ENCODE results near the gene CHD9. TPM values are rescaled to one million over a fixed set of nuclear protein-coding genes. Genes with fewer than 3 reads are reported as not detected.

CHD9 gene
- total RNA-seq, 2 donors from 2014 or later: 16.0 to 19.5 TPM

DNA sequence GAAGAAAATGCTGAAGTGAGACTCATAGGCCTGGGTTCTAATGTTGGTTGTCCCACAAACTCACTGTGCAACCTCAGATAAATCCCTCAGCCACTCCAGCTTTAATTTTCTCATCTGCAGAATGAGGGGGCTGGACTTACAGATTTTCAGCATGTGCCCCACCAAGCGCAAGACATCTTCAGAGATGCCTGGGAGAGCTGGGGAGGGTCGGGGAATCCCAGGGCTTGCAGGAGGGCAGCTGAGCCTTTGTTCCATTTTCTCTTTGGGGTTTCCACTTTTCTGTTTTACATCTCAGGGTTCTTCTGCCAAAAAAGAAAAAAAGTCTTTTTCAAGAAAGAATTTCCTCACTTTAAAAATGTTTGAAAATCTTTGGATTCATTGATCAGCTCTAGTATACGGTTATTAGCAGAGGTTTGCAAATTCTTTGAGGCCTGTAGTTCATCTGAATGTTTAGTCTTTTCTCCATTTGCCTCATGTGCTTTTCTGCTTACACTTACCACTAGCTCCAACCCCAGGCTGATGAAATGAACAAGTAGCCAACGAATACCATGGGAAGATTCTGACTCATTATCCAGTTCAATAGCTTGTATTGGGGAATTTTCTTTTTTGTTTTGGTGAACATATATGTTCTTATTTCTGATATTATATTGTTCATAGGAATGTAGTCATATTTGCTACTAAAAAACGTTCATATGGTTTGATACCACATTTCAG, 56.4 kb downstream of the CHD9 start:
- Mint-ChIP-seq H3K4me1 (no peaks in the 10 kb centered on the region), H3K36me3 (ENCODE audit: low read depth) (no peaks in the 10 kb centered on the region), H3K27me3 (no peaks in the 10 kb centered on the region), H3K4me3 (no peak overlapping the region), H3K27ac (no peak overlapping the region), H3K9me3 (no peaks in the 10 kb centered on the region)
- no peak for ATAC-seq (replicated peaks)

DNA sequence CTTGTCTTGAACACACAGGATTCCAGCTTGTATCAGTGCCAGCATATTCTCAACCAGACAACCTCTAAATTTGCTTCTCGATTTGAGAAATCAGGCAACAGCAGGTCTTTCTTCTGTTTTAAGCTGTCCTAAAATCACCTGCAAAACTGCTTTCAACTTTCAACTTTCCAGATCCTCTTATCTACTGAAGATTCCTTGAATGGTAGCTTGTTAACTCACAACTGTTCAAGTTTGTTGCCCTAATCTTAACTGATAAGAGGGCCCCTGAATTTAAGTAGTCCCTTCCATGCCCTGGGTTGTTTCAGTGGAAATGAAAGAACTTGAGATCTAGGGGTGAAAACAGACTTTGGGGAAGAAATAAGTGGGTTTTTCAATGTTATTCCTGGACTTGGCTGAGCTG, 57.2 kb downstream of the CHD9 start:
- no peaks in the 10 kb centered on the region for H3K9me3 Mint-ChIP-seq
- H3K36me3 Mint-ChIP-seq (ENCODE audit: low read depth): no peaks in the 10 kb centered on the region
- no peaks in the 10 kb centered on the region for H3K27me3 Mint-ChIP-seq
- H3K27ac Mint-ChIP-seq: no peak overlapping the region
- no peaks in the 10 kb centered on the region for H3K4me1 Mint-ChIP-seq
- no peak for ATAC-seq (replicated peaks)
- no peak overlapping the region for H3K4me3 Mint-ChIP-seq

DNA sequence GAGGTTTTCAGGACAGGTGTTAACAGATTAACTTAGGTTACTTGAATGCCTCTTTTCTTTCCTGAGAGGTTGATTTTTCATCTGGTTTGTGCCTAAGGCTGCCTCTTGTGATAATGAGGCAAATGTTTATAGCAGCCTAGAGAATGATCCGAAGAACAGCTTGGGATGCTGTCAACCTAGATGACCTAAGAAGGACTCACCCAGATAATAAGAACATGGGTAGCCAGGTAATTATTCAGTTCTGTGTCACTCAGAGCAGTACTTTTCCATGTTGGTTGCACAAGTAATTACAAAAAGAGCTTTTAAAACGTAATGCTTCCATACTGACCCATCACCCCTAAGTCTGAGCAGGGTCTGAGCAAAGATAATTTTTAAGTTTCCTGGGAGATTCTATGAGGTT, 60.3 kb downstream of the CHD9 start:
- Mint-ChIP-seq H3K27ac (no peak overlapping the region), H3K4me1 (no peaks in the 10 kb centered on the region), H3K36me3 (ENCODE audit: low read depth) (no peaks in the 10 kb centered on the region), H3K9me3 (no peaks in the 10 kb centered on the region), H3K4me3 (no peak overlapping the region), H3K27me3 (no peaks in the 10 kb centered on the region)
- no peak for ATAC-seq (replicated peaks)

DNA sequence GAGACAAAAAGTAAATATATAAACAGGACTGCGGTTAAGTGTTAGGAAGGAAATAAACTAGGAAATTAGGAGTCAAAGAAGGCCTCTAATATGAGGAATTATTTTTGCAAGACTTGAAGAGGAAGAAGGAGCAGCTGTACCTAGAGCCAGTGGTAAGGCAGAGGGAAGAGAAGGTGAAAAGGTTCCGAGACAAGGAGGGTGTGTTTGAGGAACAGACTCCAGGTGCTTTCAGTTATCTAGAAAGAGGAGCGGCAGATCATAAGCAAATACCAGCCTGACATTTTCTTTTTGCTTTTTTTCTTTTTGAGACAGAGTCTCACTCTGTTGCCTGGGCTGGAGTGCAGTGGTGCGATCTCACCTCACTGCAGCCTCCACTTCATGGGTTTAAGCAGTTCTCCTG, 61.0 kb downstream of the CHD9 start:
- Mint-ChIP-seq H3K9me3 (no peaks in the 10 kb centered on the region), H3K4me3 (no peak overlapping the region), H3K27me3 (no peaks in the 10 kb centered on the region), H3K36me3 (ENCODE audit: low read depth) (no peaks in the 10 kb centered on the region), H3K4me1 (no peaks in the 10 kb centered on the region), H3K27ac (no peak overlapping the region)
- no peak for ATAC-seq (replicated peaks)

DNA sequence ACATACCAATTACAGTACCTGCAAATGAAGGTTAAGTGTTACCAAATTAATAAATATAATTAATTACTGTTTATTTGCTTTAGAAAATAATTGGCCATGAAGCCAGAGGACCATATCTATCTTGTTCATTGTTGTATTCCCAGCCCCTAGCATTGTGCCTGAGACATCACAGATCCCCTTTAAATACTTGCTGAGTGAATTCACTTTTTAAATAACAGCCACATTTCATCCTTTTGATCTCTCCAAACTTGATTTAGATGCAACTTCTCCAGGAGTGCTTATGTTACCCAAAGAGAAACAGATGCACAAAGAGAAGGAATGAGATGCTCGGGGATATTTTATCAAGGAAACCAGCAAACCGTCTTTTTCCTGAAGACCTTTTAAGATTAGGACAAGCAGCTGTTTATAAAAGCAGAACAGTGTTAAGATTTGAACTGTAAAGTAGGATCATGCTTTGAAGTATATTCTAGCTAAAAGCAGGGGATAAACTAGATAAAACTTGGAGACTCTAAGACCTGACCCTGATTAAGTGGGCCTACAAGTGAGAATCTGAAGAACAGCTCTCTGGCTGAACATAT, 66.3 kb downstream of the CHD9 start:
- ATAC-seq (replicated peaks): no peak
- Mint-ChIP-seq H3K9me3 (no peaks in the 10 kb centered on the region), H3K27me3 (no peaks in the 10 kb centered on the region), H3K27ac (no peak overlapping the region), H3K4me3 (no peak overlapping the region), H3K36me3 (ENCODE audit: low read depth) (no peaks in the 10 kb centered on the region), H3K4me1 (peaks cover 5% of the 10 kb centered on the region)

DNA sequence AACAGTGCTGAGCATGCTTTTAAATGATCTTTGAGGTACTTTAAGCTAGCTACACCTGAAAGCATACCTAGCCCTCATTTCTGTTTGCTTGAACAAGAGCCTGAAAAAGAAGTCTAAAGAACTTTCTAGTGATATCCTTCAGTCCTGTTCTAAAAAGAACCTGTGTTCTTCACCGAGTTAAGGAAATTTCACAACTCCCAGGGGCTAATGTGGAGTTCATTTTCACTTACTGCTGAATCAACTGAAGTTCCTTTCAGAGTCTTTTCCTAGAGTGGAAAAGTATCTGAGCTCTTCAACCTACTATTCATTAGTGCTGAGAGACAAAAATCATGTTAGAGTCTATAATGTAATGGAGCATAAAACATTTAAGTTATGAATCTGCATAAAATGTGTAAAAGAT, 66.9 kb downstream of the CHD9 start:
- H3K9me3 Mint-ChIP-seq: no peaks in the 10 kb centered on the region
- no peak for ATAC-seq (replicated peaks)
- no peaks in the 10 kb centered on the region for H3K27me3 Mint-ChIP-seq
- peaks cover 5% of the 10 kb centered on the region for H3K4me1 Mint-ChIP-seq
- H3K36me3 Mint-ChIP-seq (ENCODE audit: low read depth): no peaks in the 10 kb centered on the region
- no peak overlapping the region for H3K27ac Mint-ChIP-seq
- no peak overlapping the region for H3K4me3 Mint-ChIP-seq

DNA sequence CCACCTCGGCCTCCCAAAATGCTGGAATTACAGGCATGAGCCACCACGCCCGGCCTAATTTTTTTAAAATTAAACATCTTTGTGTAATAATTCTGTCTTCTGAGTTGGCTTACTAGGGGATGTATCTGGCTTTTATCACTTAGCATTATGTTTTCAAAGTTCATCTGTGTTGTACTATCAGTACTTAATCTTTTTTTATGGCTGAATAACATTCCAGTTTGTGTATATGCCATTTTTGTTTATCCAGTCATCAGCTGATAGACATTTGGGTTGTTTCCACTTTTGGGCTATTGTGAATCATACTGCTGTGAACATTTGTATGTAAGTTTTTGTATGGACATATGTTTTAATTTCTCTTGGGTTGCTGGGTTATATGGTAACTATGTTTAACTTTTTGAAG, 69.0 kb downstream of the CHD9 start:
- Mint-ChIP-seq H3K4me3 (no peak overlapping the region), H3K4me1 (peaks cover 5% of the 10 kb centered on the region), H3K9me3 (no peaks in the 10 kb centered on the region), H3K36me3 (ENCODE audit: low read depth) (no peaks in the 10 kb centered on the region), H3K27ac (no peak overlapping the region), H3K27me3 (no peaks in the 10 kb centered on the region)
- ATAC-seq (replicated peaks): no peak

DNA sequence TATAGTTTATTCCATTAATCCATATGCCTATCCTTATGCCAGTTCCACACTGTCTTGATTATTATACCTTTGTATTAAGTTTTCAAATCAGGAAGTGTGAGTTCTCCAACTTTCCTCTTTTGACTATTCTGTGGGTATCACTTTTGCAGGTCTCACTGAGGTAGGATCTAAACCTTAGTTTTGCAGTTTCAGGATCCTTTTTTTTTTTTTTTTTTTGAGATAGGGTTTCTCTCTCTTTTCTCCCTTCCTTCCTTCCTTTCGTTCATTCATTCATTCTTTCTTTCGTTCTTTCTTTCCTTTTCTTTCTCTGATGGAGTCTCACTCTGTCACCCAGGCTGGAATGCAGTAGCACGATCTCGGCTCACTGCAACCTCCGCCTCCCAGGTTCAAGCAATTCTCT, 71.6 kb downstream of the CHD9 start:
- Mint-ChIP-seq H3K9me3 (no peaks in the 10 kb centered on the region), H3K4me3 (no peak overlapping the region), H3K27me3 (no peaks in the 10 kb centered on the region), H3K36me3 (ENCODE audit: low read depth) (no peaks in the 10 kb centered on the region), H3K4me1 (peaks cover 5% of the 10 kb centered on the region), H3K27ac (no peak overlapping the region)
- ATAC-seq (replicated peaks): no peak

DNA sequence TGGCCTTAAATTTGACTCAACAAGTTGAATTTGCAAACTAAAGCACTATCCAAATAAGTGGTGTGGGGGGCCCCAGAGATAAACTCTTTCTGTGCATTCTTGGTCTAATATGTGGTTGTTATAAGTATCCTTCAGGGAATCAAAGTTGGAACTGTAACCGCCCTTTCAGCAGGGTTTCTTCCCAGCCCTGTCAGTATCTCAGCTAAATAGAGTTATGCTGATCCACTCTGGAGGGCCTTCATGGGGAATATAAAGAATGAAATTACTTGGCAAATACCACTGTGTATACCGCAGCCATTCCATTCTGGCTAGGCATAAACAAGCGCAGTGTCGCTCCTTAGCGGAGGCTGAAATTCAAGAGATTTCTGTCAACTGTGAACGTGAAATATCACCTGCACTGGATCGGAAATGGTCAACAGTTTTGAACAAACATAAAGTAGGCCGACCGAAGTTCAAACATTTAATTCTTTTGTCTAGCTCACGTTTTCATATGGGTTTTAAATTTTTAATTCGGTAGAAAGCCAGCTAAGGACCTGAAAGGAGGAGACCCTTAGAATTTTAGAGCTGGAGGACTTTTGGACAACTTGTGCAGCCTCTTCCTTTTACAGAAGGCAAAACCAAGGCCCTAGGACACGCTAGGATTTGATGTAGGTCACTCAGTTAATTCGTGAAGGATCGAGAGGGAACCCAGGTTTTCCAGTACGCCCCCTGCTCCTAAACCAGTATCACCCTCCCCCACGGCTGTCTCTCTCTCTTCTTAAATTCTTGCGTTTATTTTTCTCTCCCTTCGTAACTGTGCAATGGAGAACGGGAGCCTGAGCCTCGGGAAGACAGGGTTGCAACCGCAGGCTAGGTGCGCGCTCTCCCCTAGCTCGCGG, 74.7 kb downstream of the CHD9 start:
- Mint-ChIP-seq H3K27me3 (no peaks in the 10 kb centered on the region), H3K4me3 (peak overlapping the region; percentile 83), H3K4me1 (no peaks in the 10 kb centered on the region), H3K9me3 (no peaks in the 10 kb centered on the region), H3K36me3 (ENCODE audit: low read depth) (no peaks in the 10 kb centered on the region), H3K27ac (peak overlapping the region; percentile 63)
- no peak for ATAC-seq (replicated peaks)

DNA sequence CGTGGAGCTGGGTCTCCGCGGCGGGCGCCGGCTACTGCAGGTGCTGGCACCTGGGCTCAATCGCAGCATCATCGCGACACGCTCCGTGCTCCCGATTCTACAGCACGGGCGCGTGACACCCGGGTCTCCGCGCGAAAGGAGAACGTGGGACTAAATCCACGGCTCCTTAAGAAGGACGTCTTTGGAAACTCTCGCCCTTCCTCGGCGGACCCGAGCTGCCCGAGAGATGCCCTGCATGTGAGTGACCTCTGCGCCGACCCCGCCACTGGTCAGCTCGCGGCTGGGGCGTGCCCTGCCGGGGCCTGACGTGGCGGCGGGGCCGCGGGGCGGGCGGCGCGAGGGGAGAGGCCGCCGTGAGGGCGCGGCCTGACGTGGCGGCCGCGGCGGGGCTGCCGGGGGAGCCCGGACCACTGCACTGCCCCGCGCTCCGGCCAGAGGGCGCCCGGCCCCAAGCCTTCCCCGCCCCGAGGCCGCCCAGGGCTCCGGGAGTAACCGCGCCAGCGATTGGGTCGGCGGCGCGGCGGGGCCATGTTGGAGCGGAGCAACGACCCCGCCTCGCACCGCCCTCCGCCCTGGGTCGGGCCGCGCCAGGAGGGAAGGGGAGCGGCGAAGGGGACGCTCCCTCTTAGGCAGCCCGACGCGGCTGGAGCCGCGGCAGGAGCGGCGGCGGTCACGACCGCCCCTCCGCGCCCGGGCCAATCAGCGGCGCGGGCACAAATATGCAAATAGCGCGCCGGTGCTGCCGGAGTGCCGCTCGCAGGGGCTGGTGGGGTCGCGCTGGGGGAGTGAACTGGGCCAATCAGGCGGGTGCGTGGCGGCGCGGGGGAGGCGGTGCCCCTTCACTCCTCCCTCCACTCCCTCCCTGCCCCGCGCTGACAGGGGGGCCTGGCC, 75.6 kb downstream of the CHD9 start:
- H3K9me3 Mint-ChIP-seq: no peaks in the 10 kb centered on the region
- no peaks in the 10 kb centered on the region for H3K4me1 Mint-ChIP-seq
- peak overlapping the region; percentile 83 for H3K4me3 Mint-ChIP-seq
- no peaks in the 10 kb centered on the region for H3K36me3 Mint-ChIP-seq (ENCODE audit: low read depth)
- peak overlapping the region; percentile 63 for H3K27ac Mint-ChIP-seq
- peak; percentile 83 for ATAC-seq (replicated peaks)
- H3K27me3 Mint-ChIP-seq: no peaks in the 10 kb centered on the region

DNA sequence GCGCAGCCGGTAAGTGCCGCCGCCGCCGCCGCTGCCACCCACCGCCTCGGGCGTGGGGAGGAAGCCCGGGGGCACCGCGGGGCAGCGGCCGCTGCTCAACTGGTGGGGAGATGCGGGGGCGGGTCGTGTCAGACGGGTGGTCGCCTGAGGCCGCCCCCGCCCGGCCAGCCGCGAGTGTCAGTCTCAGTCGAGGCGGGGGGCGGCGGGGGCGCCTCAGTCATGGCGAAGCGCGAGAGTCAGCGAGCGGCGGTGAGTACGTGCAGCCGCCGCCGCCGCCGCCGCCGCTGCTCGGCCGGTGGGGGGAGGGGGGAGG, 76.2 kb downstream of the CHD9 start:
- Mint-ChIP-seq H3K36me3 (ENCODE audit: low read depth) (no peaks in the 10 kb centered on the region), H3K9me3 (no peaks in the 10 kb centered on the region), H3K27me3 (no peaks in the 10 kb centered on the region), H3K4me1 (no peaks in the 10 kb centered on the region), H3K4me3 (peak overlapping the region; percentile 43), H3K27ac (no peak overlapping the region)
- peak; percentile 2 for ATAC-seq (replicated peaks)

DNA sequence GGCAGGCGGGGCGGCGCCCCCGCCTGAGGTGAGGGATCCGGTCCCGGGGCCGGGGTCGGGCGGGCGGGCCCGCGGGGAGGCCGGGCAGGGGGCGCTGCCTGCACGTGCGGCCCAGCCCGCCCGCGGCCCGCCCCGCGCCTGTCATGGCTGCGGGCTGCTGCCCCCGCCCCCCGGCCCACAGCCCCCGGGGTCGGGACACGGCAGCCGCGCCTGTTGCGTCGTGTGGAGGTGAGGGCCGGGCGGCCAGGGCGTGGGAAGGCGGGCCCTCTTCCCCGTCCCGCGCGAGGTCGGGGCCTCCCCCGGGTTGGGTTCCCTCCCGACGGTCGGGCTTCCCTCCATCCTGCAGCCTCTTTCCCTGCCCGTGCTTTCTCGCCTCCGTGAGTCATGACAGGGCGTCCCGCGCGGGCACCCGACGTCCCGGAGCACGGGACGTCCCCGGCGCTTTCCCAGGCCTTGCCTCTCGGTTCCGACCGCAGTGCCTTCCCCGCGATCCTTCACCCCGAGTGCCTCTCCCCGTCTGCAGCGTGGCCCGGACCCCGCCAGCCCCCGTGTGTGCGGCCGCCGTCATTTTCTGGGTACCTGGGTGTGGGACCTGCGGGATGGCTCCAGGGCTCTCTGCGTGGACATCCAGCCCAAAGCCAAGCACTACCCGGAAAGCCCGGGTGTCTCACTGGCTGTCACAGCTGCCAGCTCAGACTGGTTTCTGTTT, 76.7 kb downstream of the CHD9 start:
- Mint-ChIP-seq H3K4me1 (no peaks in the 10 kb centered on the region), H3K36me3 (ENCODE audit: low read depth) (no peaks in the 10 kb centered on the region)

DNA sequence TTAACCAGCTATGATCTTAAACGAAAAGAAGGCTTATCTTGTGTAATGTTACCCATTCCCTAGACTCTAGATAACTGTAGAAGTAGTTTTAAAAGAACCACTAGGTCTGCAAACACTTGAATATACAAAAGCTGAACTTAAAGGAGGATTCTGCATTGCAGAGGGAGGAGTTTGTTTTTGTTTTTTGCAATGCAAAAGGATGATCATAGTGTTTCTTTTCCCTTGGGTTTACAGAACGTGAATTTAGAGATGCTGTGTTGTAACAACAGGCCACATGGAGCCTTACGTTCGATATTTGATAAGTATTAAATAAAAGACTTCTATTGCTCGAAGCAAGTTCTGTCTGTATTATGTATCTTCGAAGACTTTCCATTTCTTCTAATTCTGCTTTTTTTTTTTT, 77.6 kb downstream of the CHD9 start:
- Mint-ChIP-seq H3K27me3 (no peaks in the 10 kb centered on the region), H3K36me3 (ENCODE audit: low read depth) (no peaks in the 10 kb centered on the region), H3K9me3 (no peaks in the 10 kb centered on the region), H3K4me3 (peak overlapping the region; percentile 79), H3K27ac (no peak overlapping the region), H3K4me1 (no peaks in the 10 kb centered on the region)
- ATAC-seq (replicated peaks): no peak

More for the DNA sequence above, 76.7 kb downstream of the CHD9 start:
- Mint-ChIP-seq H3K27ac (peak overlapping the region; percentile 76), H3K9me3 (no peaks in the 10 kb centered on the region), H3K27me3 (no peaks in the 10 kb centered on the region), H3K4me3 (peak overlapping the region; percentile 79)
- ATAC-seq (replicated peaks): peak; percentile 62

DNA sequence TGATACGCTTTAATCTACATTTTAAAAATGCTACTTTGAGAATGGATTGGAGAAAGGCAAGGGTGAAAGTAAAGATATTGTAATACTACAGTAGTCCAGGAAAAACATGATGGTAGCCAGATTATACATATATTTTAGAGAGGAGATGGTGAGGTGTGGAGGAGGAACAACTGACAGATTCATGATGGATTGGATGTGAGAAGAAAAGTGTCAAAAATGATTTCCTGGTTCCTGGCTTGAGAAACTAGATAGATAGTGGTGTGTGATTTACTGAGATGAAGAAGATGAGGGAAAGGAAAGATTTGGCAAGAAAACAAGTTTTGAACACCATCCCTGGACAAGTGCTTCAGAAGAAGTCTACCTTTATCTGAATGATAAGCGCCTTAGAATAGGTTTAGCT, 80.5 kb downstream of the CHD9 start:
- no peak overlapping the region for H3K4me3 Mint-ChIP-seq
- H3K27ac Mint-ChIP-seq: no peak overlapping the region
- no peaks in the 10 kb centered on the region for H3K9me3 Mint-ChIP-seq
- no peaks in the 10 kb centered on the region for H3K36me3 Mint-ChIP-seq (ENCODE audit: low read depth)
- H3K4me1 Mint-ChIP-seq: peaks cover 4% of the 10 kb centered on the region
- no peak for ATAC-seq (replicated peaks)
- no peaks in the 10 kb centered on the region for H3K27me3 Mint-ChIP-seq

Data from activated T-helper 17 cell treated with anti-CD3 and anti-CD28 coated beads, Interleukin-2, amount 50 U/mL, for 72 hours (primary cell).